WTC11 (cell line): ENCODE results near the gene LRRC63. TPM values are rescaled to one million over a fixed set of nuclear protein-coding genes. Genes with fewer than 3 reads are reported as not detected.

Experiments
- ATAC-seq: fragments of 200-7000 bp; cut with Tn5 transposase; 2 replicates; pipeline ENCODE4 v1.10.0; 2021; ENCODE audit warnings: mild to moderate bottlenecking, moderate library complexity
- CTCF ChIA-PET: fragments of 300-600 bp; sonication (Branson Sonifier 250); formaldehyde crosslinking; loops from one replicate; lab custom pipeline; 2021; ENCODE audit warnings: antibody characterized with exemption; lab: Charles Lee
- POLR2A ChIA-PET: fragments of 350-600 bp; sonication (Branson Sonifier 250); formaldehyde crosslinking; loops from one replicate; lab custom pipeline; 2021; ENCODE audit warnings: antibody characterized with exemption; lab: Charles Lee
- DNase-seq: peaks from one replicate; pipeline ENCODE4 v3.0.0; 2021; ENCODE audit warnings: low spot score
- H3K27ac Mint-ChIP-seq: 2 replicates; pipeline ENCODE4 v1.8.0; 2021; ENCODE audit warnings: mixed read lengths
- H3K27me3 Mint-ChIP-seq: 2 replicates; pipeline ENCODE4 v1.8.0; 2021; ENCODE audit warnings: low read depth, mild to moderate bottlenecking, moderate library complexity, mixed read lengths
- H3K36me3 Mint-ChIP-seq: 2 replicates; pipeline ENCODE4 v1.8.0; 2021; ENCODE audit warnings: mixed read lengths
- H3K4me1 Mint-ChIP-seq: 2 replicates; pipeline ENCODE4 v1.8.0; 2022; ENCODE audit warnings: mixed read lengths
- H3K4me3 Mint-ChIP-seq: 2 replicates; pipeline ENCODE4 v1.8.0; 2021; ENCODE audit warnings: mild to moderate bottlenecking, moderate library complexity, mixed read lengths
- H3K9me3 Mint-ChIP-seq: 2 replicates; pipeline ENCODE4 v1.8.0; 2021; ENCODE audit warnings: mixed read lengths
- ARID4B ChIP-seq: sonication (generic); formaldehyde crosslinking; IDR thresholded peaks from 2 replicates; pipeline ENCODE4 v1.8.0; 2023; ENCODE audit warnings: missing genetic modification reagents, mild to moderate bottlenecking, borderline replicate concordance
- CTCF ChIP-seq: fragments of 200-600 bp; IDR thresholded peaks from 2 replicates; pipeline ENCODE4 v1.8.0; 2022; ENCODE audit warnings: antibody characterized with exemption
- E2F5 ChIP-seq: sonication (generic); formaldehyde crosslinking; IDR thresholded peaks from 2 replicates; pipeline ENCODE4 v1.8.1; 2022; ENCODE audit warnings: mild to moderate bottlenecking, moderate library complexity, missing genetic modification reagents
- ELF4 ChIP-seq: sonication (generic); formaldehyde crosslinking; IDR thresholded peaks from 2 replicates; pipeline ENCODE4 v1.8.1; 2022; ENCODE audit warnings: low read depth, mild to moderate bottlenecking, moderate library complexity, missing genetic modification reagents
- EMX1 ChIP-seq: fragments of 250-450 bp; sonication (Bioruptor Pico); IDR thresholded peaks from 2 replicates; pipeline ENCODE4 v1.8.0; 2021; ENCODE audit warnings: mild to moderate bottlenecking
- FOXP4 ChIP-seq: sonication (generic); formaldehyde crosslinking; IDR thresholded peaks from 2 replicates; pipeline ENCODE4 v1.8.0; 2022; ENCODE audit warnings: mild to moderate bottlenecking, missing genetic modification reagents
- IRF1 ChIP-seq: sonication (generic); formaldehyde crosslinking; IDR thresholded peaks from 2 replicates; pipeline ENCODE4 v1.8.0; 2023; ENCODE audit warnings: missing genetic modification reagents
- NFATC4 ChIP-seq: fragments of 250-450 bp; sonication (Bioruptor Pico); IDR thresholded peaks from 2 replicates; pipeline ENCODE4 v1.9.0; 2021; ENCODE audit warnings: mild to moderate bottlenecking
- RORB ChIP-seq: fragments of 250-450 bp; sonication (Bioruptor Pico); IDR thresholded peaks from 2 replicates; pipeline ENCODE4 v1.9.0; 2021; ENCODE audit warnings: mild to moderate bottlenecking
- SOX15 ChIP-seq: fragments of 250-450 bp; sonication (Bioruptor Pico); IDR thresholded peaks from 2 replicates; pipeline ENCODE4 v1.9.0; 2021; ENCODE audit warnings: mild to moderate bottlenecking
- SP1 ChIP-seq: sonication (generic); formaldehyde crosslinking; conservative IDR thresholded peaks from 2 replicates; pipeline ENCODE4 v1.8.1; 2022; ENCODE audit warnings: missing genetic modification reagents
- TEAD1 ChIP-seq: sonication (generic); formaldehyde crosslinking; IDR thresholded peaks from 2 replicates; pipeline ENCODE4 v1.8.0; 2022; ENCODE audit warnings: mild to moderate bottlenecking, missing genetic modification reagents
- TEAD4 ChIP-seq: sonication (generic); formaldehyde crosslinking; IDR thresholded peaks from 2 replicates; pipeline ENCODE4 v1.8.0; 2022; ENCODE audit warnings: mild to moderate bottlenecking, missing genetic modification reagents
- TP53 ChIP-seq: sonication (generic); formaldehyde crosslinking; IDR thresholded peaks from 2 replicates; pipeline ENCODE4 v1.8.1; 2023; ENCODE audit warnings: mild to moderate bottlenecking, missing genetic modification reagents
- ZBTB43 ChIP-seq: sonication (generic); formaldehyde crosslinking; IDR thresholded peaks from 2 replicates; pipeline ENCODE4 v1.8.1; 2023; ENCODE audit warnings: mild to moderate bottlenecking, missing genetic modification reagents
- ZNF138 ChIP-seq: sonication (generic); formaldehyde crosslinking; conservative IDR thresholded peaks from 2 replicates; pipeline ENCODE4 v1.8.1; 2022; ENCODE audit warnings: mild to moderate bottlenecking, moderate library complexity, missing genetic modification reagents
- ZNF317 ChIP-seq: sonication (generic); formaldehyde crosslinking; IDR thresholded peaks from 2 replicates; pipeline ENCODE4 v1.8.1; 2023; ENCODE audit warnings: low read depth, mild to moderate bottlenecking, moderate library complexity, missing genetic modification reagents, borderline replicate concordance
- ZNF396 ChIP-seq: fragments of 250-450 bp; sonication (Bioruptor Pico); IDR thresholded peaks from 2 replicates; pipeline ENCODE4 v1.8.0; 2021; ENCODE audit warnings: mild to moderate bottlenecking, moderate library complexity, borderline replicate concordance
- ZNF416 ChIP-seq: fragments of 250-450 bp; sonication (Bioruptor Pico); IDR thresholded peaks from 2 replicates; pipeline ENCODE4 v1.9.0; 2021; ENCODE audit warnings: mild to moderate bottlenecking, inconsistent platforms
- ZNF671 ChIP-seq: fragments of 250-450 bp; sonication (Bioruptor Pico); IDR thresholded peaks from 2 replicates; pipeline ENCODE4 v1.8.0; 2021; ENCODE audit warnings: mild to moderate bottlenecking
- ZSCAN18 ChIP-seq: fragments of 250-450 bp; sonication (Bioruptor Pico); IDR thresholded peaks from 2 replicates; pipeline ENCODE4 v2.1.2; 2022; ENCODE audit warnings: mild to moderate bottlenecking, moderate library complexity
- total RNA-seq: library from RNA; stranded (reverse); gene quantifications from 3 replicates; pipeline ENCODE4 v1.2.3, GENCODE V29; 2021

The LRRC63 gene
- total RNA-seq, 1 experiment from 2014 or later: not detected

GRCh38 chr13:46303742-46304385 lies 92.1 kb downstream of the LRRC63 start:
- POLR2A ChIA-PET: no interaction called here
- TF ChIP-seq ELF4 (CRISPR knock-in tag): no peak
- no peak for TF ChIP-seq ZBTB43 (CRISPR knock-in tag)
- no peak for TF ChIP-seq ZNF416 (CRISPR knock-in tag)
- no peak for TF ChIP-seq TEAD1
- TF ChIP-seq ZNF671: no peak
- no peak for TF ChIP-seq TP53 (CRISPR knock-in tag)
- no peak for TF ChIP-seq FOXP4 (CRISPR knock-in tag)
- TF ChIP-seq E2F5 (CRISPR knock-in tag): no peak
- no peak for TF ChIP-seq NFATC4
- TF ChIP-seq ZNF317 (CRISPR knock-in tag): no peak
- no peak for TF ChIP-seq SOX15 (CRISPR knock-in tag)
- TF ChIP-seq EMX1 (CRISPR knock-in tag): no peak
- TF ChIP-seq ARID4B (CRISPR knock-in tag): no peak
- no peak for TF ChIP-seq ZNF396 (CRISPR knock-in tag)
- no peak for TF ChIP-seq SP1
- TF ChIP-seq, all 79 proteins: peak for 0
- Mint-ChIP-seq H3K27ac (no peak overlapping the region), H3K36me3 (no peaks in the 10 kb centered on the region), H3K27me3 (no peaks in the 10 kb centered on the region), H3K4me1 (no peaks in the 10 kb centered on the region), H3K4me3 (no peak overlapping the region), H3K9me3 (peaks cover 24% of the 10 kb centered on the region)
- no peak for ATAC-seq
- DNase-seq: no peak
- CTCF ChIA-PET: no interaction called here

- ATAC-seq: no peak
Observed at GRCh38 chr13:46304546-46304945, 92.8 kb downstream of the LRRC63 start.

More at GRCh38 chr13:46304546-46304945, 92.8 kb downstream of the LRRC63 start:
- no peak for DNase-seq
- no peaks in the 10 kb centered on the region for H3K4me1 Mint-ChIP-seq
- H3K4me3 Mint-ChIP-seq: no peak overlapping the region
- peaks cover 19% of the 10 kb centered on the region for H3K9me3 Mint-ChIP-seq
- TF ChIP-seq TEAD4 (CRISPR knock-in tag): no peak
- no peak for TF ChIP-seq IRF1
- no peak for TF ChIP-seq CTCF
- no peak for TF ChIP-seq ZNF317 (CRISPR knock-in tag)
- no peak for TF ChIP-seq ZSCAN18 (CRISPR knock-in tag)
- no peak for TF ChIP-seq ZNF138 (CRISPR knock-in tag)
- no peak for TF ChIP-seq RORB (CRISPR knock-in tag)
- H3K36me3 Mint-ChIP-seq: no peaks in the 10 kb centered on the region
- no peak overlapping the region for H3K27ac Mint-ChIP-seq
- H3K27me3 Mint-ChIP-seq: no peaks in the 10 kb centered on the region
- CTCF ChIA-PET: no interaction called here
- POLR2A ChIA-PET: no interaction called here
